ENCODE measurements around the gene ITGAD. TPM values are rescaled to one million over a fixed set of nuclear protein-coding genes. Genes with fewer than 3 reads are reported as not detected.

The ITGAD gene
- polyA plus RNA-seq, 2 donors = 0.02 TPM; not detected in 1

- 75 to 76% methylated on average over 11 of the region's 11 CpGs for WGBS, 2 donors
- Histone ChIP-seq H3K9me3 (ENCODE audit: control insufficient read depth in 2 of 2, insufficient read depth in 1 of 2, low read depth in 1 of 2, low read length in 1 of 2) (peaks cover 0 to 7% of the 10 kb centered on the region in 2 donors), H3K4me1 (ENCODE audit: control insufficient read depth in 2 of 2, insufficient read depth in 2 of 2, low read length in 1 of 2) (no peaks in the 10 kb centered on the region), H3K27me3 (ENCODE audit: control insufficient read depth in 1 of 2, insufficient read depth in 2 of 2, low read length in 2 of 2) (no peaks in the 10 kb centered on the region), H3K36me3 (ENCODE audit: control insufficient read depth in 2 of 2, insufficient read depth in 2 of 2, low read length in 1 of 2) (no peaks in the 10 kb centered on the region), H3K27ac (ENCODE audit: low read depth in 2 of 2, low read length in 1 of 2) (no peak overlapping the region), H3K4me3 (ENCODE audit: low read depth in 1 of 2, low read length in 2 of 2) (no peak overlapping the region)
Measured at GRCh38 chr16:31401436-31401835, 8.3 kb downstream of the ITGAD start.

- Histone ChIP-seq H3K4me3 (ENCODE audit: low read depth in 1 of 2, low read length in 2 of 2) (no peak overlapping the region), H3K36me3 (ENCODE audit: control insufficient read depth in 2 of 2, insufficient read depth in 2 of 2, low read length in 1 of 2) (no peaks in the 10 kb centered on the region), H3K9me3 (ENCODE audit: control insufficient read depth in 2 of 2, insufficient read depth in 1 of 2, low read depth in 1 of 2, low read length in 1 of 2) (peaks cover 0 to 7% of the 10 kb centered on the region in 2 donors), H3K27ac (ENCODE audit: low read depth in 2 of 2, low read length in 1 of 2) (no peak overlapping the region), H3K27me3 (ENCODE audit: control insufficient read depth in 1 of 2, insufficient read depth in 2 of 2, low read length in 2 of 2) (no peaks in the 10 kb centered on the region), H3K4me1 (ENCODE audit: control insufficient read depth in 2 of 2, insufficient read depth in 2 of 2, low read length in 1 of 2) (no peaks in the 10 kb centered on the region)
- WGBS, 2 donors = 54 to 68% methylated on average over 1 of the region's 1 CpG
Measured at GRCh38 chr16:31402687-31403086, 9.6 kb downstream of the ITGAD start.

- no peaks in the 10 kb centered on the region for H3K27me3 ChIP-seq (ENCODE audit: control insufficient read depth in 1 of 2, insufficient read depth in 2 of 2, low read length in 2 of 2)
- H3K36me3 ChIP-seq (ENCODE audit: control insufficient read depth in 2 of 2, insufficient read depth in 2 of 2, low read length in 1 of 2) = no peaks in the 10 kb centered on the region
- peaks cover 0 to 7% of the 10 kb centered on the region in 2 donors for H3K9me3 ChIP-seq (ENCODE audit: control insufficient read depth in 2 of 2, insufficient read depth in 1 of 2, low read depth in 1 of 2, low read length in 1 of 2)
- WGBS, 2 donors = 84% methylated on average over 21 of the region's 21 CpGs
- no peaks in the 10 kb centered on the region for H3K4me1 ChIP-seq (ENCODE audit: control insufficient read depth in 2 of 2, insufficient read depth in 2 of 2, low read length in 1 of 2)
- H3K4me3 ChIP-seq (ENCODE audit: low read depth in 1 of 2, low read length in 2 of 2) = no peak overlapping the region
- no peak overlapping the region for H3K27ac ChIP-seq (ENCODE audit: low read depth in 2 of 2, low read length in 1 of 2)
Measured at GRCh38 chr16:31403590-31404352, 10.6 kb downstream of the ITGAD start.

GRCh38 chr16:31404353-31405064 is 11.4 kb downstream of the ITGAD start:
- Histone ChIP-seq H3K27ac (ENCODE audit: low read depth in 2 of 2, low read length in 1 of 2) (no peak overlapping the region), H3K4me3 (ENCODE audit: low read depth in 1 of 2, low read length in 2 of 2) (no peak overlapping the region), H3K4me1 (ENCODE audit: control insufficient read depth in 2 of 2, insufficient read depth in 2 of 2, low read length in 1 of 2) (no peaks in the 10 kb centered on the region), H3K36me3 (ENCODE audit: control insufficient read depth in 2 of 2, insufficient read depth in 2 of 2, low read length in 1 of 2) (no peaks in the 10 kb centered on the region), H3K9me3 (ENCODE audit: control insufficient read depth in 2 of 2, insufficient read depth in 1 of 2, low read depth in 1 of 2, low read length in 1 of 2) (peaks cover 0 to 3% of the 10 kb centered on the region in 2 donors), H3K27me3 (ENCODE audit: control insufficient read depth in 1 of 2, insufficient read depth in 2 of 2, low read length in 2 of 2) (no peaks in the 10 kb centered on the region)
- WGBS, 2 donors = 71 to 73% methylated on average over 9 of the region's 9 CpGs

- Histone ChIP-seq H3K27me3 (ENCODE audit: control insufficient read depth in 1 of 2, insufficient read depth in 2 of 2, low read length in 2 of 2) (no peaks in the 10 kb centered on the region), H3K27ac (ENCODE audit: low read depth in 2 of 2, low read length in 1 of 2) (no peak overlapping the region), H3K36me3 (ENCODE audit: control insufficient read depth in 2 of 2, insufficient read depth in 2 of 2, low read length in 1 of 2) (no peaks in the 10 kb centered on the region), H3K4me3 (ENCODE audit: low read depth in 1 of 2, low read length in 2 of 2) (no peak overlapping the region), H3K9me3 (ENCODE audit: control insufficient read depth in 2 of 2, insufficient read depth in 1 of 2, low read depth in 1 of 2, low read length in 1 of 2) (no peaks in the 10 kb centered on the region), H3K4me1 (ENCODE audit: control insufficient read depth in 2 of 2, insufficient read depth in 2 of 2, low read length in 1 of 2) (no peaks in the 10 kb centered on the region)
- WGBS, 2 donors = 84 to 86% methylated on average over 8 of the region's 8 CpGs
Measured at GRCh38 chr16:31407406-31407805, 14.3 kb downstream of the ITGAD start.

- Histone ChIP-seq H3K27ac (ENCODE audit: low read depth in 2 of 2, low read length in 1 of 2) (no peak overlapping the region), H3K36me3 (ENCODE audit: control insufficient read depth in 2 of 2, insufficient read depth in 2 of 2, low read length in 1 of 2) (no peaks in the 10 kb centered on the region), H3K9me3 (ENCODE audit: control insufficient read depth in 2 of 2, insufficient read depth in 1 of 2, low read depth in 1 of 2, low read length in 1 of 2) (no peaks in the 10 kb centered on the region), H3K4me3 (ENCODE audit: low read depth in 1 of 2, low read length in 2 of 2) (no peak overlapping the region), H3K4me1 (ENCODE audit: control insufficient read depth in 2 of 2, insufficient read depth in 2 of 2, low read length in 1 of 2) (no peaks in the 10 kb centered on the region), H3K27me3 (ENCODE audit: control insufficient read depth in 1 of 2, insufficient read depth in 2 of 2, low read length in 2 of 2) (no peaks in the 10 kb centered on the region)
- WGBS, 2 donors = 42 to 43% methylated on average over 3 of the region's 3 CpGs
Measured at GRCh38 chr16:31409433-31409832, 16.3 kb downstream of the ITGAD start.

GRCh38 chr16:31410082-31410481 is 16.9 kb downstream of the ITGAD start:
- no peak overlapping the region for H3K4me3 ChIP-seq (ENCODE audit: low read depth in 1 of 2, low read length in 2 of 2)
- H3K9me3 ChIP-seq (ENCODE audit: control insufficient read depth in 2 of 2, insufficient read depth in 1 of 2, low read depth in 1 of 2, low read length in 1 of 2) = no peaks in the 10 kb centered on the region
- no peaks in the 10 kb centered on the region for H3K36me3 ChIP-seq (ENCODE audit: control insufficient read depth in 2 of 2, insufficient read depth in 2 of 2, low read length in 1 of 2)
- no peaks in the 10 kb centered on the region for H3K27me3 ChIP-seq (ENCODE audit: control insufficient read depth in 1 of 2, insufficient read depth in 2 of 2, low read length in 2 of 2)
- WGBS, 2 donors = 81 to 85% methylated on average over 8 to 9 of the region's 9 CpGs
- H3K4me1 ChIP-seq (ENCODE audit: control insufficient read depth in 2 of 2, insufficient read depth in 2 of 2, low read length in 1 of 2) = no peaks in the 10 kb centered on the region
- no peak overlapping the region for H3K27ac ChIP-seq (ENCODE audit: low read depth in 2 of 2, low read length in 1 of 2)

- WGBS, 2 donors = 79 to 80% methylated on average over 21 to 22 of the region's 22 CpGs
- H3K9me3 ChIP-seq (ENCODE audit: control insufficient read depth in 2 of 2, insufficient read depth in 1 of 2, low read depth in 1 of 2, low read length in 1 of 2) = no peaks in the 10 kb centered on the region
- no peaks in the 10 kb centered on the region for H3K27me3 ChIP-seq (ENCODE audit: control insufficient read depth in 1 of 2, insufficient read depth in 2 of 2, low read length in 2 of 2)
- no peak overlapping the region for H3K4me3 ChIP-seq (ENCODE audit: low read depth in 1 of 2, low read length in 2 of 2)
- H3K27ac ChIP-seq (ENCODE audit: low read depth in 2 of 2, low read length in 1 of 2) = no peak overlapping the region
- no peaks in the 10 kb centered on the region for H3K36me3 ChIP-seq (ENCODE audit: control insufficient read depth in 2 of 2, insufficient read depth in 2 of 2, low read length in 1 of 2)
- no peaks in the 10 kb centered on the region for H3K4me1 ChIP-seq (ENCODE audit: control insufficient read depth in 2 of 2, insufficient read depth in 2 of 2, low read length in 1 of 2)
Measured at GRCh38 chr16:31411024-31411844, 18.1 kb downstream of the ITGAD start.

GRCh38 chr16:31412750-31413149 is 19.6 kb downstream of the ITGAD start:
- no peak overlapping the region for H3K27ac ChIP-seq (ENCODE audit: low read depth in 2 of 2, low read length in 1 of 2)
- no peaks in the 10 kb centered on the region for H3K27me3 ChIP-seq (ENCODE audit: control insufficient read depth in 1 of 2, insufficient read depth in 2 of 2, low read length in 2 of 2)
- H3K9me3 ChIP-seq (ENCODE audit: control insufficient read depth in 2 of 2, insufficient read depth in 1 of 2, low read depth in 1 of 2, low read length in 1 of 2) = no peaks in the 10 kb centered on the region
- H3K36me3 ChIP-seq (ENCODE audit: control insufficient read depth in 2 of 2, insufficient read depth in 2 of 2, low read length in 1 of 2) = no peaks in the 10 kb centered on the region
- 89% methylated on average over 10 of the region's 10 CpGs for WGBS, 2 donors
- H3K4me1 ChIP-seq (ENCODE audit: control insufficient read depth in 2 of 2, insufficient read depth in 2 of 2, low read length in 1 of 2) = no peaks in the 10 kb centered on the region
- H3K4me3 ChIP-seq (ENCODE audit: low read depth in 1 of 2, low read length in 2 of 2) = no peak overlapping the region

Measured in esophagus (tissue), 2 donors.